Ishikawa (cell line): ENCODE measurements around the gene MRPL24.

Source experiments
- CEBPB ChIP-seq: IDR thresholded peaks from 2 replicates; pipeline ENCODE4 v1.6.1; 2012
- CREB1 ChIP-seq: IDR thresholded peaks from 2 replicates; pipeline ENCODE4 v1.6.1; 2012; ENCODE audit warnings: low read depth
- EGR1 ChIP-seq: IDR thresholded peaks from 2 replicates; pipeline ENCODE4 v1.6.1; 2012
- EP300 ChIP-seq: IDR thresholded peaks from 2 replicates; pipeline ENCODE4 v1.6.1; 2012; ENCODE audit warnings: borderline replicate concordance
- FOXM1 ChIP-seq: IDR thresholded peaks from 2 replicates; pipeline ENCODE4 v1.6.1; 2012; ENCODE audit warnings: low read depth, borderline replicate concordance
- NFIC ChIP-seq: IDR thresholded peaks from 2 replicates; pipeline ENCODE4 v1.6.1; 2012
- RAD21 ChIP-seq: IDR thresholded peaks from 2 replicates; pipeline ENCODE4 v1.6.1; 2012; ENCODE audit warnings: low read depth
- REST ChIP-seq: IDR thresholded peaks from 2 replicates; pipeline ENCODE4 v1.6.1; 2012; ENCODE audit warnings: low read depth, mild to moderate bottlenecking
- TAF1 ChIP-seq: IDR thresholded peaks from 2 replicates; pipeline ENCODE4 v1.6.1; 2012; ENCODE audit warnings: low read depth, mild to moderate bottlenecking
- TCF12 ChIP-seq: IDR thresholded peaks from 2 replicates; pipeline ENCODE4 v1.6.1; 2012; ENCODE audit warnings: low read depth
- TEAD4 ChIP-seq: IDR thresholded peaks from 2 replicates; pipeline ENCODE4 v1.6.1; 2012
- YY1 ChIP-seq: IDR thresholded peaks from 2 replicates; pipeline ENCODE4 v1.6.1; 2012; ENCODE audit warnings: low read depth
- ZBTB7A ChIP-seq: IDR thresholded peaks from 2 replicates; pipeline ENCODE4 v1.6.1; 2012; ENCODE audit warnings: low read depth
- TF ChIP-seq, protein P1 (sequence below): IDR thresholded peaks from 2 replicates; pipeline ENCODE4 v1.6.1; 2012
- TF ChIP-seq, protein P2 (sequence below): IDR thresholded peaks from 2 replicates; pipeline ENCODE4 v1.6.1; 2012

MRPL24 gene

GRCh38 chr1:156706657-156707416, 34.1 kb downstream of the MRPL24 start:
- TF ChIP-seq CREB1 (no peak), TAF1 (no peak), TEAD4 (no peak)
- TF ChIP-seq, protein P1, sequence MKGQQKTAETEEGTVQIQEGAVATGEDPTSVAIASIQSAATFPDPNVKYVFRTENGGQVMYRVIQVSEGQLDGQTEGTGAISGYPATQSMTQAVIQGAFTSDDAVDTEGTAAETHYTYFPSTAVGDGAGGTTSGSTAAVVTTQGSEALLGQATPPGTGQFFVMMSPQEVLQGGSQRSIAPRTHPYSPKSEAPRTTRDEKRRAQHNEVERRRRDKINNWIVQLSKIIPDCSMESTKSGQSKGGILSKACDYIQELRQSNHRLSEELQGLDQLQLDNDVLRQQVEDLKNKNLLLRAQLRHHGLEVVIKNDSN: no peak

DNA sequence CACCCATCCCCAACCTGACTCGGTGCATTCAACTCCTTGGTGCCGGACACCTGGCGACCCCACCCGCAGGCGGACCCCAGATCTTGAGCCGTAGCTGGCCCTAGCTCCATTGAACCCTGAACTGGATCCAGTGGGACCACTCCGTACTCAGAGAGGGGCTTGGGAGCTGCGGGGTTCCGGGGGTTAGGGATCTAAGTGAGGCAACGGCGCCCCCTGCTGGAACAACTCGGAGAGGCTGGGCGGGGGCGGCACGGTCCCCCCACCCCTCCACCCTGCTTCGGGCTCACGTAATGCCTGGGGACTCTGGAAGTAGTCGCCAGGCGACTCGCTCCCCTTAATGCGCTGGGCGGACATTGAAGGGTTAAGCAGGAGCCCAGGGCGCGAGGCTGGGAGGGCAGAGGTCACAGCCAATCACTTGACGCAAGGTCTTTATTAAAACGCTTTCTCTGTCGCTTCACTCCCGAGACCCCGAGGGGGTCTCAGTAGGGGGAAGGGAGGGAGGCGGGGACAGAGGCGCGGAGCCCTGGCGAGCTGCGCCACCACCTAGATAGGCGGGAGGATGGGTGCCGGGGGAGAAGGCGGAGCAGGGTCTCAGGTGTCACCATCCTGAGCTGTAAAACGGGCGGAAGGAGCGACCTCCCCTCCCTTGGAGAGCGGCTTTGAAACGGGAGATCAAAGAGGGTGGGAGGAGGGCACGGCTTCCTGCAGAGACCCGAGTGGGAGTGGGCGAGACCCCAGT, 34.8 kb downstream of the MRPL24 start:
- TF ChIP-seq TCF12: 0 out of 2 replicates have a peak, but pooled peaks have one; percentile 43
- no peak for TF ChIP-seq TEAD4
- TF ChIP-seq, protein P1: no peak
- 0 out of 2 replicates have a peak, but pooled peaks have one; percentile 13 for TF ChIP-seq CREB1
- TF ChIP-seq CEBPB: no peak
- peak; percentile 78 for TF ChIP-seq RAD21
- TF ChIP-seq, protein P2, sequence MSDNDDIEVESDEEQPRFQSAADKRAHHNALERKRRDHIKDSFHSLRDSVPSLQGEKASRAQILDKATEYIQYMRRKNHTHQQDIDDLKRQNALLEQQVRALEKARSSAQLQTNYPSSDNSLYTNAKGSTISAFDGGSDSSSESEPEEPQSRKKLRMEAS: peak; percentile 57
- peak; percentile 98 for TF ChIP-seq ZBTB7A
- TF ChIP-seq TAF1: no peak
- TF ChIP-seq EP300: no peak
- no peak for TF ChIP-seq NFIC
- TF ChIP-seq FOXM1: no peak
- no peak for TF ChIP-seq REST
- 0 out of 2 replicates have a peak, but pooled peaks have one; percentile 26 for TF ChIP-seq YY1
- TF ChIP-seq EGR1: peak; percentile 95

DNA sequence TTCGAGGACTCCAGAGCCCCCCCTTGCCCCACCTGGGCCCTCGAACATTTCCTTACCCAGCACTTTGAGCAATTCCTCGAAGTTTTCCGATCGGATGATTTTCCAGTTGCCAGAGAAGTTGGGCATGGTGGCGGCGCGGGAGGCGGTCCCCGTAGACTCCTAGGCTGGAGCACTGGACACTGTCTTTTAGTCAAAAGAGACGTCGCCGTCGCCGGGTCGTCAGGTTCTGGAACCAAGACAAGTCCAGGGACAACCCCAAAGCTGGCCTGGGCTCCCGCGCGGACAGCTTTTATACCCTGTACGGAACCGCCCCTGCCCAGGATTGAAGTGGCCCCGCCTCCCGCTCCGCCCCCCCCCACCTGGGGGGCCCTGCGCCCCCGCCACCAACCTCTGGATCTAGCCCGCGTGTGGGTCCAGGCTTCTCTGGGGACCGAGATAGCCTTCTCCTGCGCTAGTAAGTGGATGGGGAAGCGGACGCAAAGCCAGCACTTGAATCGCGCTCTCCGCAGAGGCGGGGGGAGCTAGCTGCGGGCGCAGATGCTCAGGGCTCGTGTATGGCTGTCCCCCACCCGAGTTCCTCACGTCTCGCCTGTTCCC, 35.5 kb downstream of the MRPL24 start, which contains the start of gene CRABP2:
CRABP2 (minus strand) TSS at position 263 of the 597 bp plus-strand sequence; CDS start at position 126, 137 bp downstream.
- TF ChIP-seq CEBPB (no peak), FOXM1 (no peak), EGR1 (no peak), TAF1 (no peak), YY1 (0 out of 2 replicates have a peak, but pooled peaks have one; percentile 8), TEAD4 (no peak)
- TF ChIP-seq, protein P2: peak; percentile 9; the same call in 1 of the 2 replicates
- TF ChIP-seq, protein P1: no peak

DNA sequence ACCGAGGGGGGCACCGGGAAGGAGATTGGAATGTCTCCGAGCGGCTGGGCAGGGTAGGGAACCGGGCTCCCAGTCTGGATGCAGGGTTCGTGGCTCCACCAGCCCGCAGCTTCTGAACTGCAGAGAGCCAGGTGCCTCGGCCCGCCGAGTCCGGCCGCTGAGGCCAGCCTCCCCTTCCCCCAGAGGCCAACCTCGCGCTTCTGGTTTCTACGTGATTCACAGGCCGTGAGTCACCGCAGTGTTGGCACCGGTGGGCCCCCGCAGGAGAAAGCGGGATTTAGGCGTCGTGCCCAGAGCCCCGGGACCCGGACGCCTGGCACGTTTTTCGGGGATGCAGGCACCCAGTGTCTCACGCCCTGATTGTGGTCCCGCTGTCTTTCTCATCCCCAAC, 36.0 kb downstream of the MRPL24 start:
- TF ChIP-seq FOXM1 (no peak), TCF12 (peak; percentile 19; the same call in 1 of the 2 replicates), TAF1 (no peak), NFIC (peak; percentile 44), CREB1 (no peak; the same call in 1 of the 2 replicates), EP300 (no peak), REST (no peak), TEAD4 (no peak), RAD21 (no peak), ZBTB7A (no peak), YY1 (0 out of 2 replicates have a peak, but pooled peaks have one; percentile 9), CEBPB (no peak), EGR1 (no peak)
- TF ChIP-seq, protein P2: peak; percentile 80
- TF ChIP-seq, protein P1: no peak
